Fibroblast of the aortic adventitia (primary cell): ENCODE measurements around the gene MEF2D. TPM values are rescaled to one million over a fixed set of nuclear protein-coding genes. Genes with fewer than 3 reads are reported as not detected.

Source experiments
- DNase-seq: peaks from one replicate; pipeline ENCODE4 v3.0.0-alpha.2; 2010; ENCODE audit warnings: low read depth
- H3K4me3 ChIP-seq: 2 replicates; pipeline ENCODE4 v1.5.1; 2011; ENCODE audit warnings: low read depth, mild to moderate bottlenecking, control low read depth, low read length, moderate library complexity
- CTCF ChIP-seq: IDR thresholded peaks from 2 replicates; pipeline ENCODE4 v1.5.1; 2011; ENCODE audit warnings: mild to moderate bottlenecking, low read length, control low read depth, inconsistent platforms; ENCODE audit not compliant: insufficient read depth
- total RNA-seq: library from RNA; depleted of rRNA; stranded (reverse); fragments of >200 nt; gene quantifications from 2 replicates; pipeline ENCODE4 v1.2.3, GENCODE V29; 2012; ENCODE audit warnings: low replicate concordance

The MEF2D gene
- total RNA-seq, 1 donor = 11.6 TPM

- H3K4me3 ChIP-seq = no peak overlapping the region
- DNase-seq = peak; percentile 34
- TF ChIP-seq CTCF = no peak
Observed at GRCh38 chr1:156503698-156504437, 3.3 kb upstream of the MEF2D start.

- no peak for TF ChIP-seq CTCF
- H3K4me3 ChIP-seq = peak overlapping the region; percentile 44
- DNase-seq = peak; percentile 97
Observed at GRCh38 chr1:156502894-156503697, 2.5 kb upstream of the MEF2D start.

- peak; percentile 42 for DNase-seq
- no peak overlapping the region for H3K4me3 ChIP-seq
- TF ChIP-seq CTCF = no peak
Observed at GRCh38 chr1:156502391-156502893, 1.9 kb upstream of the MEF2D start.

- peak; percentile 95 for DNase-seq
- peak overlapping the region; percentile 93 for H3K4me3 ChIP-seq
- TF ChIP-seq CTCF = no peak
Observed at GRCh38 chr1:156500793-156501506, 375 bp upstream of the MEF2D start.

- no peak for TF ChIP-seq CTCF
- DNase-seq = no peak
- H3K4me3 ChIP-seq = peak overlapping the region; percentile 93
Observed at GRCh38 chr1:156499842-156500542, 583 bp downstream of the MEF2D start.
